GM10248 (cell line): ENCODE data around the gene PIK3AP1.

Source experiments
- CTCF ChIA-PET: fragments of 300-600 bp; sonication (Branson Sonifier 250); formaldehyde crosslinking; extraction: SDS; loops from one replicate; lab custom pipeline; 2021; ENCODE audit warnings: antibody characterized with exemption; lab: Yijun Ruan, JAX
- POLR2A ChIA-PET: fragments of 350-650 bp; sonication (Branson Sonifier 250); formaldehyde crosslinking; extraction: SDS; loops from one replicate; lab custom pipeline; 2020; ENCODE audit warnings: antibody characterized with exemption; lab: Yijun Ruan, JAX
- DNase-seq: peaks from one replicate; pipeline ENCODE4 v3.0.0; 2012; ENCODE audit errors: extremely low spot score
- TF ChIP-seq, protein P1 (sequence below): IDR thresholded peaks from 2 replicates; pipeline ENCODE4 v1.5.1; 2012; ENCODE audit warnings: mild to moderate bottlenecking, low read depth; ENCODE audit errors: extremely low read depth, missing control alignments, control extremely low read depth

The PIK3AP1 gene

DNA sequence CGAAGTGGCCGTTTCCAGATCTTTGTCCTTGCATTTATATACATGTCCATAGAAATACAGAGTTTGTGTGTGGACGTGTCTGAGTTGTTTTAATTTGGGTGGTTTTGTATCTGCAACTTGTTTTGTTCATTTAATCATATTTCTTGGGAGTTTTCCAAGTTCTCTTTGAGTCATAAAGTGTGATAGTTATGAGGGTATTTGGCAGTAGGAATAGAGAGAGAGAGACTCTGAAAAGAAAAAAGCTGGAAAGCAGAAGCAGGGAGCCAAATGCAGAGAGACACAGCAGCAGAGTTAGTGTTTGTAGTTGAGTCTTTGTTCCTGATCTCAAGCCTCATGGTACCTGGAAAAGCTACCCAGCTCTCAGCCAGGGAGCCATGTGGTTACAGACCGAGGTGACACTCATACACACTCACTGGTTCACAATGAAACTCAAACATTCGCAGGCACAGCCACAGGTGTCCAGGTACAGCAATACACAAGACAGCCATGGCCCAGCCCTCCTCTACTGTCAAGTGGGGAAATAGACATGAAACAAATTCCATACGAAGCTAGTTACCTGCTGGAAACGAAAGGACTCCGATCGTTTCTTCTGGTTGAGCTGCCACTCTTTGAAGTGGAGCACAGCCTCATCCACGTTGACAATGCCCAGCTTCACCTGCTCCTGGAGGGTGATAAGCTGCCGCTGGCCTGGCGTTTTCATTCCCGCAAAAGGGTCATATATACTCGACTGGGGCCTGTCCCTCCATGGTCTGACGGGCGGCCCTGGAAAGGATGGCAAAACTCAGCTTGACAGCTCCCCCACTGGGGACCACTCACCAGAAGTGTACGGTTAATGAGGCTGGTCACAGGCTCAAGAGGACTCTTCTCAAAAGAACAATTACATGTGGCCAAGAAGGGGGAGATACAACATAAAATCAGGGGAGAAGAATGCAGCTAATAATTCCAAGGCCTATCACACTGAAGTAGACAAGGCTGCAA lies 100.2 kb downstream of the PIK3AP1 start:
- TF ChIP-seq, protein P1, sequence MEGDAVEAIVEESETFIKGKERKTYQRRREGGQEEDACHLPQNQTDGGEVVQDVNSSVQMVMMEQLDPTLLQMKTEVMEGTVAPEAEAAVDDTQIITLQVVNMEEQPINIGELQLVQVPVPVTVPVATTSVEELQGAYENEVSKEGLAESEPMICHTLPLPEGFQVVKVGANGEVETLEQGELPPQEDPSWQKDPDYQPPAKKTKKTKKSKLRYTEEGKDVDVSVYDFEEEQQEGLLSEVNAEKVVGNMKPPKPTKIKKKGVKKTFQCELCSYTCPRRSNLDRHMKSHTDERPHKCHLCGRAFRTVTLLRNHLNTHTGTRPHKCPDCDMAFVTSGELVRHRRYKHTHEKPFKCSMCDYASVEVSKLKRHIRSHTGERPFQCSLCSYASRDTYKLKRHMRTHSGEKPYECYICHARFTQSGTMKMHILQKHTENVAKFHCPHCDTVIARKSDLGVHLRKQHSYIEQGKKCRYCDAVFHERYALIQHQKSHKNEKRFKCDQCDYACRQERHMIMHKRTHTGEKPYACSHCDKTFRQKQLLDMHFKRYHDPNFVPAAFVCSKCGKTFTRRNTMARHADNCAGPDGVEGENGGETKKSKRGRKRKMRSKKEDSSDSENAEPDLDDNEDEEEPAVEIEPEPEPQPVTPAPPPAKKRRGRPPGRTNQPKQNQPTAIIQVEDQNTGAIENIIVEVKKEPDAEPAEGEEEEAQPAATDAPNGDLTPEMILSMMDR = no peak
- ChIA-PET POLR2A (no interaction called here), CTCF (interaction anchor here (0.9 to 3.0 kb wide), 7 partner anchors 11 to 249 kb away, joined by 3 to 9 read pairs (median 4); no protein-coding TSS in a partner anchor)
- DNase-seq = no peak

DNA sequence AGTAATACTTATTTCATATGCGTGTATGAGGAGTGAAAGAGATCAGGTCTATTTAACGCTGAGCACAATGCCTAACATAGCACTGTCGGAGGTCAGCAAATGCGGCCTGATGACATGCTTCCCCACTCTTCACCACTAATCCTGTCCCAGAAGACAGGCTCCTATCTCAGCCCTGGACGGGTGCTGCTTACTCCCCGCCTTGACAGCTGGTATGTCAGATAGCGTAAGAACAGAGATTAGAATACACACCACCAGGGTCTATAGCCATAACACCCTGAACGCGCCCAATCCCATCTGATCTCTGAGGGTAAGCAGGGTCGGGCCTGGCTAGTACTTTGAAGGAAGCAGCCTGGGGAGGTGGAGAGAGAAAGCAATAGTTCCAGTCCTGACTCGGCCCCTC lies 101.2 kb downstream of the PIK3AP1 start:
- DNase-seq = no peak
- CTCF ChIA-PET = interaction anchor here (1.1 to 3.0 kb wide), 3 partner anchors 13 to 23 kb away, joined by 3 to 9 read pairs (median 4); no protein-coding TSS in a partner anchor
- TF ChIP-seq, protein P1 = no peak
- POLR2A ChIA-PET = interaction anchor here (0.6 kb wide), 1 partner anchor 45 kb away, joined by 3 read pairs; no protein-coding TSS in a partner anchor

DNA sequence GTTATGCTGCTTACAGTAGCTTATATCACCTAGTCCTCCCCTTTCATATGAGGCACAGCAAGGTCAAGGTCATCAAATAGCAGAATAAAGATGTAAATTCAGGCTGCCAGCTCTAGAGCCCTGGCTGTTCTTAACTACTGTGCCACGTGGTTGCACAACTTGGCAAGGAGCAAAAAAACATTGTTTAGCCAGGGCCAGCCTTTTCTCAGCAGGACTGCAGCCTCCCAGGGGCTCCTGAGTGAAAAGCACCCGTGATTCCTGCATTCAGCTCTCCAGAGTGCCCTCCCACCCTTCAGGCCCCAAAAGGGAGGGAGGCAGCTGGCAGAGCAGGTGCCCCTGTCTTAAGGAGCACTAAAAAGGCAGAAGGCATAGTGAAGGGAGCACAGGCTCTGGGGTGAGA lies 101.7 kb downstream of the PIK3AP1 start:
- POLR2A ChIA-PET = interaction anchor here (0.6 kb wide), 1 partner anchor 46 kb away, joined by 3 read pairs; no protein-coding TSS in a partner anchor
- DNase-seq = no peak
- TF ChIP-seq, protein P1 = no peak
- CTCF ChIA-PET = interaction anchor here (0.8 to 3.0 kb wide), 4 partner anchors 12 to 176 kb away, joined by 3 to 9 read pairs (median 4); no protein-coding TSS in a partner anchor

DNA sequence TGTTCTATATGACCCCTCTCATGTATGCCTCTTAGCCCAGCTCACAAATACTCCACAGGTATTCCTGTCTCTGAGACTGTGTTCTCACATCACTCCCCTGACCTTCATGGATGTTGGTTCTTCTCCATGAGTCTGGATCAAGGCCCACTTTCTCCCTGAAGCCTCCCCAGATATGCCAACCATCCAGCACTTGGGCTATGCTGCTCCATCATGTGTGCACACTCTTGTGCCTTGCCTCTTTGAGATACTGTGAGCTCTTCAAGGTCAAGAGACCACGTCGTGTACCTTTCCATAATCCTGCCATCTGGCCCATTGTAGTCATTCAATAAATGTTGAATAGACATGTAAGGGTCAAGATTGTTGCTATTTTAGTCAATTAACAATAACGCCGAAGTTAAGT lies 103.4 kb downstream of the PIK3AP1 start:
- POLR2A ChIA-PET = no interaction called here
- TF ChIP-seq, protein P1 = no peak
- DNase-seq = no peak
- CTCF ChIA-PET = no interaction called here

DNA sequence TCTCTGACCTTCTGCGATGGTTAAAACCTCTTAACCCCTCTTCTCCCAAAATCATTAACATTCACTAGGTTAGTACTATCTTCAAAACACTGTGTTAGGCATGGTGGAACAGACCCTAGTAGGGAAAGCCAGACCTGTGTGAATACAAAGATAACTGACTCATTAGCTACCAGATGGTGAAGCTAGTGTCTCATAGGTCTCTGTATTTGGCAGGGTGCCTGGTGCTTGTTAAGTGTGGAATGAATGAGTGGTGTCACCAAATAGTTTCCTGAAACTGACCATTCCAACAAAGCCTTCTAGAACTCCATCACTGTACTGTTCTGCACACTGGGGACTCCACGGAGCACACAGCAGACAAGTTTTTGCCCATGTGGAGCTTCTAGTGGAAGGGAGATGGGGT lies 105.8 kb downstream of the PIK3AP1 start:
- ChIA-PET POLR2A (no interaction called here), CTCF (no interaction called here)
- TF ChIP-seq, protein P1 = no peak
- DNase-seq = no peak

DNA sequence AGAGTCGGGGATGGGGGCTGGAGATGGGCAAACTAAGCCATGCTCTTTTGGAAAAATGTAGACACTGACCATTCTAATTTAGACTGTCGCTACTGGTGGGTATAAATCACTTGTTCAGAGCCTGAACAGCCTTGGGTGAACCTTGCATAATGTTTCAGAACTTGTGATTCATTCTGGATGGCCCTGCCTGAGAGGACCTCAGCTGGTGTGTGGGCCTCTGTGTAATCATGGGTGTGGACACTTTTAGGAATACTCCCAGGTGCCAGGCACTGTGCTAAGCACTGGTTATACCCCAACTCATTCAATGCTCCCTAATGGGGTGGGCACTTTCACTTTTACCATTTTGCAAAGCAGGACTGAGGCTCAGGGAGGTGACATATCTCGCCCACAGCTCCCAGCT lies 106.7 kb downstream of the PIK3AP1 start:
- CTCF ChIA-PET = no interaction called here
- TF ChIP-seq, protein P1 = no peak
- DNase-seq = no peak
- POLR2A ChIA-PET = no interaction called here
